Activated CD8-positive, alpha-beta memory T cell treated with anti-CD3 and anti-CD28 coated beads, Interleukin-2, amount 10 ng/mL, durations not matched to agents 7 days and 5 days (primary cell): ENCODE data around the gene KRTAP11-1. TPM values are rescaled to one million over a fixed set of nuclear protein-coding genes. Genes with fewer than 3 reads are reported as not detected.

Experiments
- ATAC-seq: fragments of 150-1000 bp; cut with Tn5 transposase; one replicate; pipeline ENCODE4 v1.10.0; 2021; ENCODE audit warnings: moderate library complexity
- CTCF ChIA-PET: fragments of 350-600 bp; sonication (Branson Sonifier 250); formaldehyde crosslinking; loops from one replicate; lab custom pipeline; 2021; ENCODE audit warnings: antibody characterized with exemption; lab: Charles Lee
- DNase-seq: peaks from one replicate; pipeline ENCODE4 v3.0.0-alpha.2; 2020
- H3K27ac Mint-ChIP-seq: one replicate; pipeline ENCODE4 v1.8.0; 2021; ENCODE audit warnings: mild to moderate bottlenecking, mixed read lengths
- H3K27me3 Mint-ChIP-seq: one replicate; pipeline ENCODE4 v1.8.0; 2021; ENCODE audit warnings: mixed read lengths
- H3K36me3 Mint-ChIP-seq: one replicate; pipeline ENCODE4 v1.8.0; 2021; ENCODE audit warnings: mild to moderate bottlenecking, mixed read lengths
- H3K4me1 Mint-ChIP-seq: one replicate; pipeline ENCODE4 v1.8.0; 2021; ENCODE audit warnings: mixed read lengths
- H3K4me3 Mint-ChIP-seq: one replicate; pipeline ENCODE4 v1.8.0; 2021; ENCODE audit warnings: mild to moderate bottlenecking, moderate library complexity, mixed read lengths
- H3K9me3 Mint-ChIP-seq: one replicate; pipeline ENCODE4 v1.8.0; 2022; ENCODE audit warnings: low read depth, mixed read lengths
- total RNA-seq, 2 experiments: library from RNA; stranded (reverse); gene quantifications; one replicate each; pipeline ENCODE4 v1.2.3, GENCODE V29; 2021

Gene KRTAP11-1
- total RNA-seq = not detected

GRCh38 chr21:30881480-30881879, at the start of gene KRTAP11-1:
KRTAP11-1 (minus strand) TSS chr21:30881580; CDS start chr21:30881524, 56 bp downstream.
- Mint-ChIP-seq H3K9me3 (no peaks in the 10 kb centered on the region), H3K4me3 (no peak within 1 kb of the TSS), H3K27ac (no peak within 1 kb of the TSS), H3K36me3 (no peaks in the 10 kb centered on the region), H3K27me3 (peaks cover 7% of the 10 kb centered on the region), H3K4me1 (no peaks in the 10 kb centered on the region)
- ATAC-seq (no peak), DNase-seq (no peak)
- CTCF ChIA-PET = no interaction called here

GRCh38 chr21:30924146-30924700, 42.8 kb upstream of the KRTAP11-1 start:
- ATAC-seq = no peak
- peaks cover 18% of the 10 kb centered on the region for H3K27me3 Mint-ChIP-seq
- H3K36me3 Mint-ChIP-seq = no peaks in the 10 kb centered on the region
- CTCF ChIA-PET = no interaction called here
- no peaks in the 10 kb centered on the region for H3K4me1 Mint-ChIP-seq
- no peak overlapping the region for H3K27ac Mint-ChIP-seq
- no peak overlapping the region for H3K4me3 Mint-ChIP-seq
- no peaks in the 10 kb centered on the region for H3K9me3 Mint-ChIP-seq
- DNase-seq = no peak

- Mint-ChIP-seq H3K36me3 (no peaks in the 10 kb centered on the region), H3K27me3 (peaks cover 21% of the 10 kb centered on the region), H3K4me1 (no peaks in the 10 kb centered on the region), H3K4me3 (no peak overlapping the region), H3K9me3 (no peaks in the 10 kb centered on the region), H3K27ac (no peak overlapping the region)
- DNase-seq (no peak), ATAC-seq (no peak)
- CTCF ChIA-PET = no interaction called here
Measured at GRCh38 chr21:30921129-30921528, 39.7 kb upstream of the KRTAP11-1 start.

- Mint-ChIP-seq H3K4me3 (no peak overlapping the region), H3K9me3 (no peaks in the 10 kb centered on the region), H3K4me1 (no peaks in the 10 kb centered on the region), H3K27me3 (peaks cover 23% of the 10 kb centered on the region), H3K27ac (no peak overlapping the region), H3K36me3 (no peaks in the 10 kb centered on the region)
- DNase-seq (no peak), ATAC-seq (no peak)
- CTCF ChIA-PET = interaction anchor here (0.6 kb wide), 1 partner anchor 588 kb away, joined by 3 read pairs; no protein-coding TSS in a partner anchor
Measured at GRCh38 chr21:30917557-30917956, 36.2 kb upstream of the KRTAP11-1 start.

- Mint-ChIP-seq H3K27ac (no peak overlapping the region), H3K4me1 (no peaks in the 10 kb centered on the region), H3K9me3 (no peaks in the 10 kb centered on the region), H3K36me3 (no peaks in the 10 kb centered on the region), H3K4me3 (no peak overlapping the region), H3K27me3 (peaks cover 18% of the 10 kb centered on the region)
- ATAC-seq (no peak), DNase-seq (no peak)
- CTCF ChIA-PET = no interaction called here
Measured at GRCh38 chr21:30900881-30901280, 19.5 kb upstream of the KRTAP11-1 start.

- no peaks in the 10 kb centered on the region for H3K4me1 Mint-ChIP-seq
- H3K36me3 Mint-ChIP-seq = no peaks in the 10 kb centered on the region
- no peak for DNase-seq
- no peaks in the 10 kb centered on the region for H3K9me3 Mint-ChIP-seq
- CTCF ChIA-PET = no interaction called here
- no peak overlapping the region for H3K27ac Mint-ChIP-seq
- H3K27me3 Mint-ChIP-seq = peaks cover 5% of the 10 kb centered on the region
- no peak overlapping the region for H3K4me3 Mint-ChIP-seq
- ATAC-seq = no peak
Measured at GRCh38 chr21:30882866-30883597, 1.7 kb upstream of the KRTAP11-1 start.

- Mint-ChIP-seq H3K4me3 (no peak overlapping the region), H3K4me1 (no peaks in the 10 kb centered on the region), H3K9me3 (no peaks in the 10 kb centered on the region), H3K27me3 (peaks cover 6% of the 10 kb centered on the region), H3K27ac (no peak overlapping the region), H3K36me3 (no peaks in the 10 kb centered on the region)
- DNase-seq (no peak), ATAC-seq (no peak)
- CTCF ChIA-PET = no interaction called here
Measured at GRCh38 chr21:30880914-30881313, 466 bp downstream of the KRTAP11-1 start.

- H3K9me3 Mint-ChIP-seq = no peaks in the 10 kb centered on the region
- CTCF ChIA-PET = interaction anchor here (1.3 kb wide), 1 partner anchor 21 kb away, joined by 3 read pairs; no protein-coding TSS in a partner anchor
- H3K4me3 Mint-ChIP-seq = no peak overlapping the region
- peaks cover 4% of the 10 kb centered on the region for H3K27me3 Mint-ChIP-seq
- no peaks in the 10 kb centered on the region for H3K36me3 Mint-ChIP-seq
- ATAC-seq (no peak), DNase-seq (no peak)
- no peaks in the 10 kb centered on the region for H3K4me1 Mint-ChIP-seq
- no peak overlapping the region for H3K27ac Mint-ChIP-seq
Measured at GRCh38 chr21:30874526-30874925, 6.9 kb downstream of the KRTAP11-1 start.

- Mint-ChIP-seq H3K4me1 (no peaks in the 10 kb centered on the region), H3K4me3 (no peak overlapping the region), H3K27me3 (peaks cover 7% of the 10 kb centered on the region), H3K36me3 (no peaks in the 10 kb centered on the region), H3K9me3 (no peaks in the 10 kb centered on the region), H3K27ac (no peak overlapping the region)
- DNase-seq (no peak), ATAC-seq (no peak)
- CTCF ChIA-PET = interaction anchor here (0.6 kb wide), 1 partner anchor 754 kb away, joined by 3 read pairs; no protein-coding TSS in a partner anchor
Measured at GRCh38 chr21:30847627-30848500, 33.5 kb downstream of the KRTAP11-1 start.

GRCh38 chr21:30842990-30843389, 38.4 kb downstream of the KRTAP11-1 start:
- DNase-seq (no peak), ATAC-seq (no peak)
- Mint-ChIP-seq H3K9me3 (no peaks in the 10 kb centered on the region), H3K27me3 (peaks cover 8% of the 10 kb centered on the region), H3K36me3 (no peaks in the 10 kb centered on the region), H3K4me3 (no peak overlapping the region), H3K27ac (no peak overlapping the region), H3K4me1 (no peaks in the 10 kb centered on the region)
- CTCF ChIA-PET = interaction anchor here (2.0 kb wide), 1 partner anchor 9 kb away, joined by 4 read pairs; no protein-coding TSS in a partner anchor

- H3K27ac Mint-ChIP-seq = no peak overlapping the region
- H3K27me3 Mint-ChIP-seq = peaks cover 5% of the 10 kb centered on the region
- no peak overlapping the region for H3K4me3 Mint-ChIP-seq
- H3K9me3 Mint-ChIP-seq = no peaks in the 10 kb centered on the region
- no peaks in the 10 kb centered on the region for H3K36me3 Mint-ChIP-seq
- peak; percentile 52 for DNase-seq
- ATAC-seq = peak; percentile 27
- CTCF ChIA-PET = interaction anchor here (0.8 to 1.1 kb wide), 3 partner anchors 19 to 249 kb away, joined by 3 to 5 read pairs (median 3); no protein-coding TSS in a partner anchor
- no peaks in the 10 kb centered on the region for H3K4me1 Mint-ChIP-seq
Measured at GRCh38 chr21:30839304-30839703, 42.1 kb downstream of the KRTAP11-1 start.

GRCh38 chr21:30838536-30838935, 42.8 kb downstream of the KRTAP11-1 start:
- no peak for DNase-seq
- CTCF ChIA-PET = no interaction called here
- H3K27me3 Mint-ChIP-seq = peaks cover 8% of the 10 kb centered on the region
- no peaks in the 10 kb centered on the region for H3K4me1 Mint-ChIP-seq
- ATAC-seq = no peak
- H3K4me3 Mint-ChIP-seq = no peak overlapping the region
- H3K9me3 Mint-ChIP-seq = no peaks in the 10 kb centered on the region
- no peak overlapping the region for H3K27ac Mint-ChIP-seq
- H3K36me3 Mint-ChIP-seq = no peaks in the 10 kb centered on the region

GRCh38 chr21:30831194-30831765, 50.1 kb downstream of the KRTAP11-1 start:
- peaks cover 3% of the 10 kb centered on the region for H3K9me3 Mint-ChIP-seq
- CTCF ChIA-PET = interaction anchor here (0.7 to 3.8 kb wide), 4 partner anchors 91 to 257 kb away, joined by 3 to 28 read pairs (median 6); no protein-coding TSS in a partner anchor

More at GRCh38 chr21:30831194-30831765, 50.1 kb downstream of the KRTAP11-1 start:
- peak; percentile 49 for DNase-seq
- no peak for ATAC-seq
- Mint-ChIP-seq H3K4me3 (no peak overlapping the region), H3K36me3 (no peaks in the 10 kb centered on the region), H3K27ac (no peak overlapping the region), H3K27me3 (peaks cover 8% of the 10 kb centered on the region), H3K4me1 (no peaks in the 10 kb centered on the region)
